IMR-90 (cell line): Measurements from ENCODE around the gene AFG1L. TPM values are rescaled to one million over a fixed set of nuclear protein-coding genes. Genes with fewer than 3 reads are reported as not detected.

ENCODE experiments used
- ATAC-seq: fragments of 200-7000 bp; cut with Tn5 transposase; 2 replicates; pipeline ENCODE4 v1.9.1; 2020; ENCODE audit warnings: low read depth, mild to moderate bottlenecking, moderate library complexity
- BruUV-seq: library from RNA; stranded (reverse); fragments of 400-500 nt; replicated peaks from 2 replicates; lab custom pipeline; 2021; lab: Mats Ljungman, UMichigan
- CTCF ChIA-PET: fragments of 300-600 bp; formaldehyde crosslinking; extraction: SDS; loops from one replicate; lab custom pipeline; 2021; ENCODE audit warnings: antibody characterized with exemption; lab: Yijun Ruan, JAX
- POLR2A ChIA-PET: fragments of 300-600 bp; sonication (Branson Sonifier 250); formaldehyde crosslinking; loops from one replicate; lab custom pipeline; 2022; ENCODE audit warnings: antibody characterized with exemption; ENCODE audit not compliant: unreplicated experiment; lab: Charles Lee
- DNase-seq: peaks from one replicate; pipeline ENCODE4 v3.0.0; 2013
- H2AFZ ChIP-seq: replicated peaks from 2 replicates; pipeline ENCODE3; 2013; ENCODE audit warnings: low read length, mild to moderate bottlenecking; ENCODE audit not compliant: poor library complexity
- H2AK5ac ChIP-seq: 2 replicates; pipeline ENCODE4 v1.6.1; 2013; ENCODE audit warnings: low read depth, low read length, inconsistent platforms
- H2AK9ac ChIP-seq: replicated peaks from 2 replicates; pipeline ENCODE3; 2013; ENCODE audit warnings: mild to moderate bottlenecking, low read depth, low read length, moderate library complexity; ENCODE audit not compliant: poor library complexity
- H2BK120ac ChIP-seq: 2 replicates; pipeline ENCODE4 v1.6.1; 2013; ENCODE audit warnings: low read depth, low read length, inconsistent platforms
- H2BK15ac ChIP-seq: 3 replicates; pipeline ENCODE4 v1.6.1; 2013; ENCODE audit warnings: low read depth, low read length, inconsistent platforms
- H2BK20ac ChIP-seq: 2 replicates; pipeline ENCODE4 v1.6.1; 2013; ENCODE audit warnings: low read depth, mild to moderate bottlenecking, inconsistent platforms, low read length, moderate library complexity
- H2BK5ac ChIP-seq: 2 replicates; pipeline ENCODE4 v1.6.1; 2013; ENCODE audit warnings: mild to moderate bottlenecking, low read depth, low read length, inconsistent platforms; ENCODE audit not compliant: poor library complexity, severe bottlenecking
- H3K14ac ChIP-seq: replicated peaks from 2 replicates; pipeline ENCODE4 v1.6.1; 2013; ENCODE audit warnings: low read depth, low read length, inconsistent platforms
- H3K18ac ChIP-seq: 2 replicates; pipeline ENCODE4 v1.6.1; 2013; ENCODE audit warnings: low read depth, low read length, control low read depth
- H3K23ac ChIP-seq: 2 replicates; pipeline ENCODE4 v1.6.1; 2013; ENCODE audit warnings: low read depth, low read length, inconsistent platforms
- H3K27ac ChIP-seq: 2 replicates; pipeline ENCODE4 v1.5.1; 2013; ENCODE audit warnings: mild to moderate bottlenecking, control low read depth, low read length; ENCODE audit not compliant: insufficient read depth
- H3K27me3 ChIP-seq: 2 replicates; pipeline ENCODE4 v1.6.1; 2013; ENCODE audit warnings: low read length; ENCODE audit not compliant: control insufficient read depth, insufficient read depth
- H3K36me3 ChIP-seq: 2 replicates; pipeline ENCODE4 v1.6.1; 2013; ENCODE audit warnings: low read length, mixed read lengths; ENCODE audit not compliant: control insufficient read depth, insufficient read depth
- H3K4ac ChIP-seq: 2 replicates; pipeline ENCODE4 v1.6.1; 2013; ENCODE audit warnings: low read depth, low read length, inconsistent platforms
- H3K4me1 ChIP-seq: 2 replicates; pipeline ENCODE4 v1.6.1; 2013; ENCODE audit warnings: low read length, mixed read lengths; ENCODE audit not compliant: control insufficient read depth, insufficient read depth
- H3K4me2 ChIP-seq: 2 replicates; pipeline ENCODE4 v1.6.1; 2013; ENCODE audit warnings: low read depth, mild to moderate bottlenecking, control low read depth, low read length, moderate library complexity
- H3K4me3 ChIP-seq: 2 replicates; pipeline ENCODE4 v1.5.1; 2013; ENCODE audit warnings: low read depth, mild to moderate bottlenecking, control low read depth, low read length, moderate library complexity; ENCODE audit not compliant: insufficient read depth
- H3K56ac ChIP-seq: 2 replicates; pipeline ENCODE4 v1.6.1; 2013; ENCODE audit warnings: low read length, inconsistent platforms; ENCODE audit not compliant: insufficient read depth; ENCODE audit errors: extremely low read depth
- H3K79me1 ChIP-seq, 2 experiments: 2 replicates each; pipeline ENCODE4 v1.6.1; 2013; ENCODE audit warnings: low read length in 2 of 2, inconsistent platforms in 1 of 2, low read depth in 1 of 2
- H3K9ac ChIP-seq: 2 replicates; pipeline ENCODE4 v1.6.1; 2013; ENCODE audit warnings: low read depth, low read length, control low read depth
- H3K9me1 ChIP-seq: 2 replicates; pipeline ENCODE4 v1.6.1; 2013; ENCODE audit warnings: low read length, inconsistent platforms; ENCODE audit not compliant: insufficient read depth
- H3K9me3 ChIP-seq: 2 replicates; pipeline ENCODE4 v1.6.1; 2013; ENCODE audit warnings: low read length; ENCODE audit not compliant: control insufficient read depth, insufficient read depth
- H4K20me1 ChIP-seq: 2 replicates; pipeline ENCODE4 v1.6.1; 2013; ENCODE audit warnings: low read length, inconsistent platforms; ENCODE audit not compliant: insufficient read depth
- H4K5ac ChIP-seq: 2 replicates; pipeline ENCODE4 v1.6.1; 2013; ENCODE audit warnings: mild to moderate bottlenecking, low read depth, low read length, control low read depth
- H4K8ac ChIP-seq, 2 experiments: 2 replicates each; pipeline ENCODE4 v1.6.1; 2013; ENCODE audit warnings: low read depth in 2 of 2, low read length in 2 of 2, control low read depth in 1 of 2, inconsistent platforms in 1 of 2
- H4K91ac ChIP-seq: 2 replicates; pipeline ENCODE4 v1.6.1; 2013; ENCODE audit warnings: low read depth, low read length, inconsistent platforms; ENCODE audit not compliant: insufficient read depth
- BHLHE40 ChIP-seq: fragments of 150-350 bp; IDR thresholded peaks from 2 replicates; pipeline ENCODE4 v1.6.1; 2016; ENCODE audit warnings: mild to moderate bottlenecking, low read depth, low read length
- CEBPB ChIP-seq: IDR thresholded peaks from 2 replicates; pipeline ENCODE4 v1.6.1; 2012; ENCODE audit warnings: low read depth, low read length, improper control_type of control experiment
- CHD1 ChIP-seq: IDR thresholded peaks from 2 replicates; pipeline ENCODE4 v1.6.1; 2012; ENCODE audit warnings: low read depth, low read length, improper control_type of control experiment
- MAFK ChIP-seq: IDR thresholded peaks from 2 replicates; pipeline ENCODE4 v1.6.1; 2012; ENCODE audit warnings: low read depth, low read length, improper control_type of control experiment
- POLR2A ChIP-seq: IDR thresholded peaks from 2 replicates; pipeline ENCODE4 v1.6.1; 2012; ENCODE audit warnings: mild to moderate bottlenecking, low read depth, low read length
- RAD21 ChIP-seq: IDR thresholded peaks from 2 replicates; pipeline ENCODE4 v1.6.1; 2012; ENCODE audit warnings: low read length, improper control_type of control experiment
- RCOR1 ChIP-seq: IDR thresholded peaks from 2 replicates; pipeline ENCODE4 v1.6.1; 2012; ENCODE audit warnings: mild to moderate bottlenecking, low read length, improper control_type of control experiment; ENCODE audit not compliant: insufficient replicate concordance
- WGBS, 2 experiments: methylation state at CpG; one replicate each; pipeline versions ENCODE4 v1.1.5 to v1.1.7; 2013; ENCODE audit warnings: missing lambda C conversion rate in 2 of 2; ENCODE audit not compliant: insufficient read length in 1 of 2; ENCODE audit errors: extremely low coverage in 2 of 2; 5-methylcytosine and 5-hydroxymethylcytosine counted together
- dilution Hi-C: fragments of 300-500 bp; cut with HindIII; formaldehyde crosslinking; loops from one replicate; pipeline ENCODE4 v1.14.3; 2018; ENCODE audit warnings: low sequenced_read_pairs; ENCODE audit not compliant: unreplicated experiment
- in situ Hi-C: fragments of 300-500 bp; cut with MboI; formaldehyde crosslinking; loops from 3 replicates; pipeline ENCODE4 v1.14.3; 2019; ENCODE audit warnings: low sequenced_read_pairs, inconsistent platforms, mixed read lengths
- intact Hi-C: fragments of 100-400 bp; cut with micrococcal nuclease; formaldehyde crosslinking; loops from 2 replicates; pipeline ENCODE4 v1.10.0; 2022
- polyA plus RNA-seq, 3 experiments: library from polyadenylated mRNA; depleted of rRNA; stranded (reverse); fragments of >200 nt; gene quantifications; 2 replicates each; pipeline ENCODE4 v1.2.3, GENCODE V29; 2012; ENCODE audit warnings: low replicate concordance in 1 of 3
- total RNA-seq: library from RNA; depleted of rRNA; stranded (reverse); fragments of >200 nt; gene quantifications from 2 replicates; pipeline ENCODE4 v1.2.3, GENCODE V29; 2012
- TF ChIP-seq, protein P1 (sequence below): conservative IDR thresholded peaks from 2 replicates; pipeline ENCODE4 v1.5.1; 2012; ENCODE audit warnings: mild to moderate bottlenecking, low read depth, low read length, improper control_type of control experiment
- TF ChIP-seq, protein P2 (sequence below): fragments of 150-350 bp; IDR thresholded peaks from 2 replicates; pipeline ENCODE4 v1.6.1; 2017; ENCODE audit warnings: mild to moderate bottlenecking, antibody characterized with exemption, low read length, low read depth

AFG1L gene
- total and polyA plus RNA-seq, 2 of the 4 experiments (the other 2 are of a cell fraction): 1.0 to 2.0 TPM

DNA sequence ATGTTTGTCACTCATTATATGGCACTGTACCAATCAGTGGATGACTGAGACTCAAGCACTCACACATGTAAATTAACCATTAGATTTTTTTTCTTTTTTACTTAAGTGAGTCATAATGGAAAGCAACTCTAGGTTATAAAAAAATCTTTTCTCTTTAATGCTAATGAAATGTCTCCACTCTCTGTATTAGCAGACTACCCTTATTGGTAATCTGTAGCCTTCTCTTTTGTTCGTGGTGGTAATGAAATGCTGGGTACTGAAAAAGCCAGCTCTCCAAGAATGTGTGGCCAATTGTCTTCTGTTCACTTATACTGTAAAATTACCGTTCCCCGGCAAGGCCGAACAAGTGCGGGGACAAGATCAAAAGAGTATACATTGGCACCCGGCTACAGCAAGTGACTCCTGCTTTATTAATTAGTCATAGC, 69.0 kb downstream of the AFG1L start:
- no peak overlapping the region for H2AK5ac ChIP-seq
- no peak overlapping the region for H3K4me2 ChIP-seq
- ChIA-PET CTCF (no interaction called here), POLR2A (no interaction called here)
- H3K27me3 ChIP-seq: no peaks in the 10 kb centered on the region
- no peak overlapping the region for H3K18ac ChIP-seq
- H3K4me1 ChIP-seq: no peaks in the 10 kb centered on the region
- ATAC-seq: no peak
- H3K9me1 ChIP-seq: 0 out of 2 replicates have a peak, but pooled peaks cover 4% of the 10 kb centered on the region
- in situ Hi-C loops: no loop called here
- intact Hi-C loops: no loop called here
- no peak overlapping the region for H2BK20ac ChIP-seq
- no peaks in the 10 kb centered on the region for H3K79me1 ChIP-seq
- TF ChIP-seq, protein P1, sequence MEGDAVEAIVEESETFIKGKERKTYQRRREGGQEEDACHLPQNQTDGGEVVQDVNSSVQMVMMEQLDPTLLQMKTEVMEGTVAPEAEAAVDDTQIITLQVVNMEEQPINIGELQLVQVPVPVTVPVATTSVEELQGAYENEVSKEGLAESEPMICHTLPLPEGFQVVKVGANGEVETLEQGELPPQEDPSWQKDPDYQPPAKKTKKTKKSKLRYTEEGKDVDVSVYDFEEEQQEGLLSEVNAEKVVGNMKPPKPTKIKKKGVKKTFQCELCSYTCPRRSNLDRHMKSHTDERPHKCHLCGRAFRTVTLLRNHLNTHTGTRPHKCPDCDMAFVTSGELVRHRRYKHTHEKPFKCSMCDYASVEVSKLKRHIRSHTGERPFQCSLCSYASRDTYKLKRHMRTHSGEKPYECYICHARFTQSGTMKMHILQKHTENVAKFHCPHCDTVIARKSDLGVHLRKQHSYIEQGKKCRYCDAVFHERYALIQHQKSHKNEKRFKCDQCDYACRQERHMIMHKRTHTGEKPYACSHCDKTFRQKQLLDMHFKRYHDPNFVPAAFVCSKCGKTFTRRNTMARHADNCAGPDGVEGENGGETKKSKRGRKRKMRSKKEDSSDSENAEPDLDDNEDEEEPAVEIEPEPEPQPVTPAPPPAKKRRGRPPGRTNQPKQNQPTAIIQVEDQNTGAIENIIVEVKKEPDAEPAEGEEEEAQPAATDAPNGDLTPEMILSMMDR: no peak
- no peak for TF ChIP-seq CEBPB
- TF ChIP-seq POLR2A: no peak
- no peak for TF ChIP-seq BHLHE40
- no peak for TF ChIP-seq RAD21
- no peak for TF ChIP-seq CHD1
- TF ChIP-seq, protein P2, sequence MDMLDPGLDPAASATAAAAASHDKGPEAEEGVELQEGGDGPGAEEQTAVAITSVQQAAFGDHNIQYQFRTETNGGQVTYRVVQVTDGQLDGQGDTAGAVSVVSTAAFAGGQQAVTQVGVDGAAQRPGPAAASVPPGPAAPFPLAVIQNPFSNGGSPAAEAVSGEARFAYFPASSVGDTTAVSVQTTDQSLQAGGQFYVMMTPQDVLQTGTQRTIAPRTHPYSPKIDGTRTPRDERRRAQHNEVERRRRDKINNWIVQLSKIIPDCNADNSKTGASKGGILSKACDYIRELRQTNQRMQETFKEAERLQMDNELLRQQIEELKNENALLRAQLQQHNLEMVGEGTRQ: no peak
- no peak for TF ChIP-seq MAFK
- no peak for TF ChIP-seq RCOR1
- DNase-seq: no peak
- no peak overlapping the region for H3K27ac ChIP-seq
- no peak overlapping the region for H2AFZ ChIP-seq
- BruUV-seq: no TSS peak
- H3K56ac ChIP-seq: no peak overlapping the region
- H2AK9ac ChIP-seq: peak overlapping the region; percentile 25
- H4K91ac ChIP-seq: no peak overlapping the region
- H3K4ac ChIP-seq: no peak overlapping the region
- no peak overlapping the region for H4K8ac ChIP-seq
- H3K14ac ChIP-seq: no peak overlapping the region
- H4K20me1 ChIP-seq: no peaks in the 10 kb centered on the region
- dilution Hi-C loops: no loop called here
- no peaks in the 10 kb centered on the region for H3K9me3 ChIP-seq
- no peak overlapping the region for H2BK15ac ChIP-seq
- H2BK120ac ChIP-seq: no peak overlapping the region
- no peak overlapping the region for H2BK5ac ChIP-seq
- H3K36me3 ChIP-seq: no peaks in the 10 kb centered on the region
- H3K4me3 ChIP-seq: no peak overlapping the region
- no peak overlapping the region for H4K5ac ChIP-seq
- no peak overlapping the region for H3K9ac ChIP-seq
- no CpG with 5 or more reads among the region's 6 CpGs for WGBS, 2 experiments
- H3K23ac ChIP-seq: no peak overlapping the region
